Thymus (tissue), 11 donors: Measurements from ENCODE around the gene TRIM43B. TPM values are rescaled to one million over a fixed set of nuclear protein-coding genes. Genes with fewer than 3 reads are reported as not detected.
"Not testable (repeated sequence)": the region's sequence is repeated elsewhere in the genome, so short reads cannot be mapped to it uniquely, and the experiment has no call there.

ENCODE experiments used
- DNase-seq, 9 donors: peaks; one replicate each; pipeline ENCODE4 v3.0.0-alpha.2; 2013; ENCODE audit warnings: low spot score in 9 of 9, low read depth in 6 of 9, missing footprints in 1 of 9
- H3K27ac ChIP-seq, 2 donors: one replicate each; pipeline ENCODE4 v1.5.1; 2013; ENCODE audit warnings: control low read depth in 1 of 2, low read depth in 1 of 2, low read length in 1 of 2, mild to moderate bottlenecking in 1 of 2, moderate library complexity in 1 of 2
- H3K27me3 ChIP-seq, 2 donors: one replicate each; pipeline ENCODE4 v1.5.1; 2013; ENCODE audit warnings: low read length in 1 of 2; ENCODE audit not compliant: control insufficient read depth in 2 of 2, insufficient read depth in 1 of 2
- H3K36me3 ChIP-seq, 2 donors: one replicate each; pipeline ENCODE4 v1.5.1; 2013; ENCODE audit warnings: low read length in 1 of 2, mild to moderate bottlenecking in 1 of 2, moderate library complexity in 1 of 2; ENCODE audit not compliant: control insufficient read depth in 2 of 2, insufficient read depth in 2 of 2
- H3K4me1 ChIP-seq, 2 donors: one replicate each; pipeline ENCODE4 v1.5.1; 2013; ENCODE audit warnings: low read length in 2 of 2; ENCODE audit not compliant: control insufficient read depth in 2 of 2, insufficient read depth in 2 of 2
- H3K4me3 ChIP-seq, 2 donors: one replicate each; pipeline ENCODE4 v1.5.1; 2013; ENCODE audit warnings: low read length in 2 of 2, control low read depth in 1 of 2, mild to moderate bottlenecking in 1 of 2
- H3K9me3 ChIP-seq, 2 donors: one replicate each; pipeline ENCODE4 v1.5.1; 2013; ENCODE audit warnings: low read length in 1 of 2, mild to moderate bottlenecking in 1 of 2; ENCODE audit not compliant: control insufficient read depth in 2 of 2, insufficient read depth in 1 of 2
- WGBS: extraction: QIAGEN DNeasy Blood & Tissue Kit; methylation state at CpG from one replicate; pipeline ENCODE4 v1.1.7; 2013; 5-methylcytosine and 5-hydroxymethylcytosine counted together
- polyA plus RNA-seq: library from polyadenylated mRNA; stranded (reverse); fragments of 200-250 nt; gene quantifications from one replicate; pipeline ENCODE4 v1.2.3, GENCODE V29; 2013
- total RNA-seq: library from RNA; stranded (reverse); fragments of 120-200 nt; gene quantifications from one replicate; pipeline ENCODE4 v1.2.4, GENCODE V29; 2013
- donor health status: healthy.

The TRIM43B gene
- total and polyA plus RNA-seq, 2 donors: 0.90 to 1.3 TPM

DNA sequence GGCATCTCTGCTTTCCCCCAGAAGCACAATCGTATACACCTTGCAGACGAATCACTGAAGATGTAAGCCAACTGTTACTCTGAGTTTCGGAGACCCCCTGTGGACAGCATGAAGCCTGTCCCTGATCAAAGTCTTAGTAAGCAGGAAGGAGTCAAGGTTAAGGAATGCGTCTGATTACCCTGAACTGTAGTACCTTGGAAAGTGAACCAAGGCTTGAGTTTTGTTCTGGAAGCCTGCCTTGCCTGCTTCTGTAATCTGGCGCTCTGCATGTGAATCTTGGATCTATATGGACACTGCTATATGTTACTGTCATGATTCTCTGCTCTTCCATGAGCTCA is 48.7 kb downstream of the TRIM43B start:
- 86% methylated on average over 3 of the region's 5 CpGs for WGBS
- not testable (repeated sequence) for H3K4me3 ChIP-seq, H3K4me1 ChIP-seq, H3K27ac ChIP-seq, DNase-seq, H3K9me3 ChIP-seq, H3K36me3 ChIP-seq, H3K27me3 ChIP-seq

DNA sequence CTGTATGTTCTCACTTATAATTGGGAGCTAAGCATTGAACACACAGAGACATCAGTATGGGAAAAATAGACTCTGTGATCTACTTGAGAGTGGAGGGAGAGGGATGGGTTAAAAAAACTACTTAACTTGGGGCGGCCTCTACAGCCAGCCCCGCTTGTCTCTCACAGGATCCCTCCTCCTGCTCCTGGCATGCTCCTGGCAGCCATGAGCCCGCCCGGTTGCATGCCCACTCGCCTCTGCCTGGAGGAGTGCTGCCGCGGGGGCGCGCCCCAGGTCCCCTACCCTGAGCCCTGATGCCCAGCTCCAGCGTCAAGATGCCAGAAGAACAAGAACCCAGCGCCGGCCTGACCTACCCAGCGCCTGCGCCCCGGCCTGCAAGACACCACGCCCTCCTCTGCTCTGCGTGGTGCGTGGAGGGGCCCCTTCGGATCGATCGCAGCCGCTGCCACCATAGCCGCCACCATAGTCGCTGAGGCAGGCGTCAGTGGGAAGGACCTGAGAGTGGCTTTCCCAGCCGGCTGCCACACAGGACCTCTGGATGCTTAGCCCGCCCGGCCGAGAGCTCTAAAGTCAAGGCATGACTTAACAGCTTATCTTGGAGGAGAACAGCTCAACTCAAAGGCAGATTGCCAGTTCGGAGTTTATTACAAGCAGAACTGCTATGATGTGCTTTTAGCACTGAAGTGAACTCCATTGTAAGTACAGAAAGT is 49.2 kb downstream of the TRIM43B start:
- H3K27ac ChIP-seq, H3K9me3 ChIP-seq, H3K36me3 ChIP-seq, DNase-seq, H3K27me3 ChIP-seq, H3K4me1 ChIP-seq, H3K4me3 ChIP-seq: not testable (repeated sequence)
- WGBS: no CpG with 5 or more reads among the region's 30 CpGs

DNA sequence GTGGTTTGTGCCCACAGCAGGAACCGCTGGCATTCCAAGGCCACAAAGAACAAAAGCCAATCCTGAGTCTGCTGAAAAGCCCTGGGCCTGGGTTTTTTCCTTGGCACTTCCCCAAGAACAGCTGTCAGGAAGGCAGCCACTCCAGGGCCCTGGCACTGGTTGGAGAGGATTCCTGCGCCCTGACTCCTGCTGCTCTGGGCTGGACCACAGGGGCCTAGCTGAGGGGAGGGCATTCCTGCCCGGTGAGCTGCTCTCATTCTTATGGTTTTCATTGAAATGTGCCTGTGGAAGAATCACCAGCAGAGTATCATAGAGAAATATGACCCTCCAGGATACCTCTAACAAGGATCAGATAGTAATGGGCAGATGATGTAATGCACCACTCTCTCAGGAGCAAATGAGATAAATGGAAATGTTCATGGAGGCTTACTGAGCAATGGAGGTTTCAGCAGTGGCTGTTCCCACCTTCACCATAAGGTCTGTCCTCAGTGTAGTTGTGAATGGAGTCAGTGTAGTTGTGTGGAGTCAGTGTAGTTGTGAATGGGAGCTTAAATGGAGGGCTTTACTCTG is 50.0 kb downstream of the TRIM43B start:
- H3K9me3 ChIP-seq, DNase-seq, H3K27me3 ChIP-seq, H3K27ac ChIP-seq, H3K4me3 ChIP-seq, H3K4me1 ChIP-seq, H3K36me3 ChIP-seq: not testable (repeated sequence)
- WGBS: 91% methylated on average over 2 of the region's 3 CpGs

DNA sequence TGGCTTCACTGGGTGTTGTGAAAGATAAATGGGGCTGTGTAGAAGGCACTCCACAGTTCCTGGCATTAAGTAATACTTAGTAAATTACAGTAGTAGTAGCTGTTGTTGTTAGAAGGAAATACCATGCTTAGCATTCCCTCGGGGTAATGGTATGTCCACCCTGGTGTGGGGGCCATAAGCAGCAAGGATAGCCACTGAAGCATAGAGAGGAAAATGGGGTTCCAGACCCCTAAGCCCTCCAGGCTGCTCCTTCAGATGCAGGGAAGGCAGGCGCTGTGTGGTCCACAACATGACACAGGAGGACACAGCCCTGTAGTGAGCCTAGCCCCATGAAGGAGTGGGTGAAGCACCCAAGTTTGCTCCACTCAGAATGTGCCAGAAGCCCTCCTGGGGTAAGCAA is 50.6 kb downstream of the TRIM43B start:
- not testable (repeated sequence) for H3K27me3 ChIP-seq, H3K9me3 ChIP-seq, DNase-seq, H3K36me3 ChIP-seq, H3K4me1 ChIP-seq, H3K27ac ChIP-seq, H3K4me3 ChIP-seq
- WGBS: 100% methylated on average over 2 of the region's 2 CpGs

DNA sequence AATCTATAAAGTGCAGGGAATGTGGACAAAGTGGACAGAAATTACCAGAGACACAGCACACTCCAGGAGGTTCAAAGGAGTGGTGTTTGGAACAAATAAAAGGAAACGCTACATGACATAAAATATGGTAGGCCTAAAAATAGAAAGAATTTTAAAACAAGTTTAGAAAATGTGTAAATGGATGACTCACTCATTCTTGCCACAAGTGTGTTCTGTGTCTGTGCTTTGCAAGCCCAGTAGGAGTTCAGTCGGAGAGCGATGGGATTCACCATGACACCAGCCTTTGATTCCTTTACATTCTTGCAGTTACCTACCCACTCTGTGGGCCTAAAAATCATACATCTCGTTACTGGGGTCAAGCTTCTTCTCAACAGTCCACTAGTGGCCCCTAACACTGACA is 51.2 kb downstream of the TRIM43B start:
- not testable (repeated sequence) for H3K27ac ChIP-seq, H3K27me3 ChIP-seq, DNase-seq, H3K4me1 ChIP-seq, H3K9me3 ChIP-seq, H3K4me3 ChIP-seq, H3K36me3 ChIP-seq
- 81% methylated on average over 1 of the region's 4 CpGs for WGBS

DNA sequence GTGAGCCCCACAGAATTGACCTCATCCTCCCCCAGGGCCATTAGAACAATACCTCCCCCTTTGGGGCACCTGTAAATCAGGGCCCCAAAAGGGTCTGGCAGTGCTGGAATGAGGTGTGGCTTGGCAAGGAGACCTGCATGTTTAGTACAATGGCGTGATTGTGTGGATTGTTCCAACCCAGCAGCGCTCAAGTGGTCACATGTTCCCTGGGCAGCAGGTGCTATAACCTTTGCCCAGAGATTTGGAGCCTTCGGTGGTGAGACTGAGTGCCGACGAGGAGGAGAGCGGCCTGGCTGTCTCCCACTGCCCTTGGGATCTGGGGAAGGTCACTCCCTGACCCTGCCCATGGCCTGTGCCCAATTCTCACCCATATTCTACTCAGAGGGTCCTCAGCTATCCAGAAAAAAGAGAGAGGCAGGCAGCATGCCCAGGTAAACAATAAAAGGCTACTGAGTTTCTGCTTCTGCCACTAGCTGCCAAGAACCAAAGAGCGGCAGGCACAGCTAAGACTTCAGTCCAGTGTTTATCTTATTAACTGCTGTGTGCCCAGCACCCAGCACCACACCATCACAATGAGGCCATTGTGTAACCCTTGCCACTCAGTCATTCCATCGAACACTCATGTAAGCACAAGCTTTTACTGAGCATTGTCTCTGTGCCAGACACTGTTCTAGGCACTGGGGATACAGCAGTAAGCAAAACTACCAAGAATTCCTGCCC is 54.6 kb downstream of the TRIM43B start:
- WGBS: no CpG with 5 or more reads among the region's 8 CpGs
- H3K4me1 ChIP-seq, DNase-seq, H3K9me3 ChIP-seq, H3K27ac ChIP-seq, H3K4me3 ChIP-seq, H3K36me3 ChIP-seq, H3K27me3 ChIP-seq: not testable (repeated sequence)

DNA sequence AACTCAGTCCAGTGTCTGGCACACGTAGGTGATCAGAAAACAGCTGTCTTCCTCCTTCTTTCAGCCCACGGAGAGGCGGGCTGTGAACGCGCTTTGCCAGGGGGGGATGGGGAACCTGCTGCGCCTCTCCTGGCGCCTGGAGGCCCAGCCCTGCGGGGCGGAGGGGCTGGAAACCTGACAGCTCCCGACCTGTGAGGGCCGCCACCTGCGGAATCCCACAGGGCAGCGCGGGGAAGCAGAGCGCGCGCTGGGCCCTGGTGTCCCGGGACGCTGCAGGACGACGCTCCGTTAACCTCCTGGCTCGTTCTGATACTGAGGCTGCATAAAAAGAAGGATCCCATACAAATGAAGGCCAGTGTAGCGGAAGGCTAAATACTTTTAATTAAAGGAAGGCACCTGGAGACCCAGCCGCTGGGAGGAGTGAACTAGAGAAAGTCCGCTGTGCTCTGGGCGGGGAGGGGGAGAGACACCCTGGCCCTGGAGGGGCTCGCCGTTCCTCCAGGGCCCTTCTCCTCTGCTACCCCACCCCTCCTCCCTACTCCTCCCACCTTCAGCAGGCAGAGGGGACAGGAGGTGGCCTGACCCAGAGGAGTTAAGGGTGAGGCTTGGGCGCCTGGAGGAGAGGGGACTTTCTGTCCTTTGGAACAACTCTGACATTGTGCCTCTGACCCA is 57.2 kb downstream of the TRIM43B start:
- H3K27ac ChIP-seq, H3K4me1 ChIP-seq, H3K9me3 ChIP-seq, DNase-seq, H3K36me3 ChIP-seq, H3K4me3 ChIP-seq, H3K27me3 ChIP-seq: not testable (repeated sequence)
- WGBS: 25% methylated on average over 16 of the region's 30 CpGs
